GM06990 (cell line): ENCODE results near the gene ZFYVE19.

Experiments
- DNase-seq: peaks from one replicate; pipeline ENCODE4 v3.0.0-alpha.2; 2011; ENCODE audit not compliant: insufficient read length; ENCODE audit errors: extremely low read depth
- H3K27me3 ChIP-seq: replicated peaks from 2 replicates; pipeline ENCODE4 v1.6.0; 2011; ENCODE audit warnings: low read length; ENCODE audit not compliant: control insufficient read depth, insufficient read depth
- H3K36me3 ChIP-seq: 2 replicates; pipeline ENCODE4 v1.5.1; 2011; ENCODE audit warnings: low read length; ENCODE audit not compliant: control insufficient read depth, insufficient read depth
- H3K4me3 ChIP-seq: replicated peaks from 2 replicates; pipeline ENCODE4 v1.5.1; 2011; ENCODE audit warnings: low read depth, mild to moderate bottlenecking, control low read depth, low read length
- TF ChIP-seq, protein P1 (sequence below): IDR thresholded peaks from 2 replicates; pipeline ENCODE4 v1.5.1; 2011; ENCODE audit warnings: low read length, control low read depth, mild to moderate bottlenecking, inconsistent platforms; ENCODE audit not compliant: insufficient read depth, poor library complexity, severe bottlenecking

ZFYVE19 gene

GRCh38 chr15:40846841-40847222, 39.9 kb downstream of the ZFYVE19 start:
- Histone ChIP-seq H3K27me3 (no peaks in the 10 kb centered on the region; the same call in 1 of the 2 replicates), H3K36me3 (no peaks in the 10 kb centered on the region), H3K4me3 (no peak overlapping the region)
- DNase-seq = no peak
- TF ChIP-seq, protein P1, sequence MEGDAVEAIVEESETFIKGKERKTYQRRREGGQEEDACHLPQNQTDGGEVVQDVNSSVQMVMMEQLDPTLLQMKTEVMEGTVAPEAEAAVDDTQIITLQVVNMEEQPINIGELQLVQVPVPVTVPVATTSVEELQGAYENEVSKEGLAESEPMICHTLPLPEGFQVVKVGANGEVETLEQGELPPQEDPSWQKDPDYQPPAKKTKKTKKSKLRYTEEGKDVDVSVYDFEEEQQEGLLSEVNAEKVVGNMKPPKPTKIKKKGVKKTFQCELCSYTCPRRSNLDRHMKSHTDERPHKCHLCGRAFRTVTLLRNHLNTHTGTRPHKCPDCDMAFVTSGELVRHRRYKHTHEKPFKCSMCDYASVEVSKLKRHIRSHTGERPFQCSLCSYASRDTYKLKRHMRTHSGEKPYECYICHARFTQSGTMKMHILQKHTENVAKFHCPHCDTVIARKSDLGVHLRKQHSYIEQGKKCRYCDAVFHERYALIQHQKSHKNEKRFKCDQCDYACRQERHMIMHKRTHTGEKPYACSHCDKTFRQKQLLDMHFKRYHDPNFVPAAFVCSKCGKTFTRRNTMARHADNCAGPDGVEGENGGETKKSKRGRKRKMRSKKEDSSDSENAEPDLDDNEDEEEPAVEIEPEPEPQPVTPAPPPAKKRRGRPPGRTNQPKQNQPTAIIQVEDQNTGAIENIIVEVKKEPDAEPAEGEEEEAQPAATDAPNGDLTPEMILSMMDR = no peak

GRCh38 chr15:40847223-40847961, 40.5 kb downstream of the ZFYVE19 start:
- H3K36me3 ChIP-seq = no peaks in the 10 kb centered on the region
- no peak overlapping the region for H3K4me3 ChIP-seq
- no peaks in the 10 kb centered on the region; the same call in 1 of the 2 replicates for H3K27me3 ChIP-seq
- peak; percentile 32 for DNase-seq
- TF ChIP-seq, protein P1 = no peak

DNA sequence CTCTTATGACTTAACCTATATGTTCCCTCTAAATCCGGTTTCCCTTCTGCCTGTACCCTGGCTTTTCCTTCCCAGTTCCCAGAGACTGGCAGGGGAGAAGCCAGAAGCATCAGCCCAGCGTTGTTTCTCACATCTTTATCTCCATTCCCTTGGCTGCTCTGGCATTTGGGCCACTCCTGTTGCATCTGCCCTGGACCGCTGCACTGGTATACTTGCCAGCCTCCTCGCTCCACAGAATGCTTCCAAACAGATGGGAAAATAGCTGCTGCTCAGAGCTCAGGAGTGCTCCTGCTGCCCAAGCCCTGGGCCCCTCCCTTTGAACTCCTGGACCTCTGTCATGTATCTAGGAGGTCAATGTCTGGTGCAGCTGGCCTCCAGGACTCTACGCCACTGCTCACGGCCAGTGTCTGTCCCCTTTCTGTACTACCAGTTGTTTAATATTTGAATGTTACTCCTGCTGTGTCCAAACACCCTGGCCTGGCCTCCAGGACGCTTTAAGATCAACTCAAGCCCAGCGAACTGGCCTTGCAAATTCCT, 43.8 kb downstream of the ZFYVE19 start:
- no peak overlapping the region for H3K4me3 ChIP-seq
- TF ChIP-seq, protein P1 = no peak

GRCh38 chr15:40852529-40852928, 45.6 kb downstream of the ZFYVE19 start:
- no peaks in the 10 kb centered on the region for H3K36me3 ChIP-seq
- no peaks in the 10 kb centered on the region for H3K27me3 ChIP-seq
- H3K4me3 ChIP-seq = no peak overlapping the region
- no peak for DNase-seq
- TF ChIP-seq, protein P1 = no peak

More for the DNA sequence above, 43.8 kb downstream of the ZFYVE19 start:
- no peaks in the 10 kb centered on the region for H3K27me3 ChIP-seq
- H3K36me3 ChIP-seq = no peaks in the 10 kb centered on the region
- no peak for DNase-seq

- Histone ChIP-seq H3K36me3 (no peaks in the 10 kb centered on the region), H3K27me3 (no peaks in the 10 kb centered on the region), H3K4me3 (no peak overlapping the region)
- TF ChIP-seq, protein P1 = no peak
- no peak for DNase-seq
Measured at GRCh38 chr15:40853241-40853890, 46.5 kb downstream of the ZFYVE19 start.
